HS-5 (cell line): ENCODE data around the gene C5orf15.
"Not testable (repeated sequence)": the region's sequence is repeated elsewhere in the genome, so short reads cannot be mapped to it uniquely, and the experiment has no call there.

Experiments
- DNase-seq: peaks from one replicate; pipeline ENCODE4 v3.0.0-alpha.2; 2012; ENCODE audit warnings: low read depth

Gene C5orf15

DNA sequence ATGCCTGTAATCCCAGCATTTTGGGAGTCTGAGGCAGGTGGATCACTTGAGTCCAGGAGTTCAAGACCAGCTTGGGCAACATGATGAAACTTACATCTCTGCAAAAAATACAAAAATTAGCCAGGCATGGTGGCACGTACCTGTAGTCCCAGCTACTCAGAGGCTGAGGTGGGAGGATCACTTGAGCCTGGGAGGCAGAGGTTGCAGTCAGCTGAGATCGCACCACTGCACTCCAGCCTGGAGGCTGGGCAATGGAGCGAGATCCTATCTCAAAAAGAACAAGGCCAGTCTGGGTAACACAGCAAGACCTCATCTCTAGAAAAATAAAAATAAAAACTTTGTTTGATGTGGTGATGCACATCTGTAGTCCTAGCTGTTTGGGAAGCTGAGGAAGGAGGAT lies 30.8 kb downstream of the C5orf15 start:
- DNase-seq = not testable (repeated sequence)

DNA sequence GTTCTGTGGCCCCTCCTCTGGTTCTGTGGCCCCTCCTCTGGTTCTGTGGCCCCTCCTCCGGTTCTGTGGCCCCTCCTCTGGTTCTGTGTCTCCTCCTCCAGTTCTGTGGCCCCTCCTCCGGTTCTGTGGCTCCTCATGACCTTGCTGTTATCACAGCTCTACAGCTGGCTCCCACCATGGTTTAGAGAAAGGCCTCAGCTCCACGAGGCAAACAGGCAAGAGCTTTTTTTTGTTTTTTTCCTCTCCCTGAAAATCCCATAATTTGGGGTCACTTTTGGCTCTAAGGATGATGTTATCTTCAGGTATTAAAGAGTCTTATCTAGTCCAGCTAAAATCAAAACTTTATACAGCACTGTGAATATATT lies 31.8 kb downstream of the C5orf15 start:
- DNase-seq = no peak

DNA sequence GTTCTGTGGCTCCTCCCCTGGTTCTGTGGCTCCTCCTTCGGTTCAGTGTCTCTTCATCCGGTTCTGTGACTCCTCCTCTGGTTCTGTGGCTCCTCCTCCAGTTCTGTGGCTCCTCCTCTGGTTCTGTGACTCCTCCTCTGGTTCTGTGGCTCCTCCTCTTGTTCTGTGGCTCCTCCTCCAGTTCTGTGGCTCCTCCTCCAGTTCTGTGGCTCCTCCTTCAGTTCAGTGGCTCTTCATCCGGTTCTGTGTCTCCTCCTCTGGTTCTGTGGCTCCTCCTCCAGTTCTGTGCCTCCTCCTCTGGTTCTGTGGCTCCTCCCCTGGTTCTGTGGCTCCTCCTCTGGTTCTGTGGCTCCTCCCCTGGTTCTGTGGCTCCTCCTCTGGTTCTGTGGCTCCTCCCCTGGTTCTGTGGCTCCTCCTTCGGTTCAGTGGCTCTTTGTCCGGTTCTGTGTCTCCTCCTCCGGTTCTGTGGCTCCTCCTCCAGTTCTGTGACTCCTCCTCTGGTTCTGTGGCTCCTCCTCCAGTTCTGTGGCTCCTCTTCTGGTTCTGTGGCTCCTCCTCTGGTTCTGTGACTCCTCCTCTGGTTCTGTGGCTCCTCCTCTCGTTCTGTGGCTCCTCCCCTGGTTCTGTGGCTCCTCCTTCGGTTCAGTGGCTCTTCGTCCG lies 32.3 kb downstream of the C5orf15 start:
- DNase-seq = not testable (repeated sequence)

DNA sequence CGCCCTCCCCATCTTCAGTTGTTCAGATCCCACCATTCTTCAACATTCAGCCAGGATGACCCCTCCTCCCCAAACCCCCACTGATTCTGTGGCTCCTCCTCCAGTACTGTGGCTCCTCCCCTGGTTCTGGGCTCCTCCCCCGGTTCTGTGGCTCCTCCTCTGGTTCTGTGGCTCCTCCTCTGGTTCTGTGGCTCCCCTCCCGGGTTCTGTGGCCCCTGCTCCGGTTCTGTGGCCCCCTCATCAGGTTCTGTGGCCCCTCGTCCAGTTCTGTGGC lies 32.8 kb downstream of the C5orf15 start:
- no peak for DNase-seq

DNA sequence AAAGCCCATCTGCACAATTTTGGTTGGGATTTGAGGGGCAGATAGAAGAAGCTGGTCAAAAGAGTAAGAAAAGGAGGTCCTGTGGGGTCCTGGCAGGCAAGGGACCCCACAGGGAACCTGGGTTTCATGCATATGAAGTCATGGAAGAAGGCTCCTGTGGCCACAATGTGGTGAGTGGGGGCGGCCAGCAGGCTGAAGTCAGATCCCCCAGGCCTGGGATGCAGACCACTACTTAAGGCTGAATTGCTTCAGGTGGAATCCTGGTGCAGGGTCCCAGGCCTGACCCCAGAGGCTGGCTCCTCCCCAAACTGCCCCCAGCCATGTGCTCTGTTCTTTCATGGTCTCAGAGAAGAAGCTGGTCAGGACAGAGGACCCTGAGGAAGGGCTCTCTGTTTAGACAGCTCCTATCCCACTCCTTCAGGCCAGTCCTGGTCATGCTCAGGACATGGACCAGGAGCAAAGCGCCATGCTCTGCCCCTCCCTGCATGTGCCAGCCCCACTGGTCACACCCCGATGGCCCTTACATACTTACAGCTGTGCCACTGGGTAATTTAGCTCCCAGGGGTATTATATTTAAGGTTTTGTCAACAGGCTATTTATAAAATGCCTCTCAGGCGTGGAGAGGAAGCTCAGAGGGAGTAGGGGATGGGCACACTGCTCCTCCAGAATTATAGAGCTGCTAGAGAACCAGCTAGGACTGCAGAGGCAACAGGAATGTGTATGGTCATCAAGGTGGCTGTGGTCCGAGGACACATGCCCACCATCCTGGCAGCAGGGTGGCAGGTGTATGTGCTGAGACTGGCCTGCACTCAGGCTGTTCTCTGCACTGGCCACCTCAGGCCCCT lies 33.4 kb downstream of the C5orf15 start:
- no peak for DNase-seq

DNA sequence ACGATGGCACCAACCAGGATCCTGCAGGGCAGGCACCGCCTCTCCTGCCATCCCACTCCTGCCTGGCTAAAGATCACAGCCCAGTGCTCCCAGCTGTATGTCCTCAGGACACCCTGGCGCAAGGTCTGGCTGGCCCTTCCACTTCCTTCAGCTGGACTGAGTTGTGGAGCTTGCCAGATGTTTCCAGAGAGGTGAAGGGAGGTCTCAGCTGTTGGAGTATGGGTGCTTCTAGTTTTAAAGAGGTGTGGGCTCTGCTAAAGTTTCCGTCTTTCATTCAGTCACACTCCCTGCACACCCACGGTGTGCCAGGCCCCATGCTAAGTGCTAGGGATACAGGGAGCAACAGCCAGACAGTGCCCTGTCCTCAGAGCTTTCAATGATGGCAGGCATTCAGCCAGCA lies 34.1 kb downstream of the C5orf15 start:
- DNase-seq = no peak

DNA sequence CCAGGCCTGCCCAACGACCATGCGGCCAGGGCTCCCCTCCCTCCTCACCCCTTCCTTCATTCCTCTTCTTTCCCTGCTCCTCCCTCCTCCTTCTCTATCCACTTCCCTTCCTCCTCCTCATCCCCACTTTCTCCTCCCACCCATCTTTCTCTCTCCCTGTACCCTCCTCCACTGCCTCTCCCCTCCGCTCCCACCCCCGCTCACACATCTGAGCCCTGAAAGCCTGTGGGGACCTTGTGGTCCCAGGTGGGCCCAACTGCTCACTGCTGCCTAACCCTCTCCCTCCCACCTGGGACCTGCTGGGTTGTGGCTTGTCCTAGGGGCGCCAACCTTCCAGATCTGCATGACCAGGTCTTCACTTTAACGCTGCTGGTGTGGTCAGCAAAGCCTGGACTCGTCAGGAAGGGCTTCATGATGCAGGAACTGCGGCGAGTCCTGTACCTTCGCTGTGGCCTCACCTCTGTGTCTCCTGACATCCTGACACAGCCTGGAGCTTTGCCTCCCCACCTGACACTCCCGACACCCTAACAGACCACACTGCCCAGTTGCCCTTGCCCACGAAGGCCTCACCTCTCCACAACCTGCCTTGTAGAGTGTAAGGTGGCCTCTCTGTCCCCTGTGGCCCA lies 34.6 kb downstream of the C5orf15 start:
- no peak for DNase-seq

DNA sequence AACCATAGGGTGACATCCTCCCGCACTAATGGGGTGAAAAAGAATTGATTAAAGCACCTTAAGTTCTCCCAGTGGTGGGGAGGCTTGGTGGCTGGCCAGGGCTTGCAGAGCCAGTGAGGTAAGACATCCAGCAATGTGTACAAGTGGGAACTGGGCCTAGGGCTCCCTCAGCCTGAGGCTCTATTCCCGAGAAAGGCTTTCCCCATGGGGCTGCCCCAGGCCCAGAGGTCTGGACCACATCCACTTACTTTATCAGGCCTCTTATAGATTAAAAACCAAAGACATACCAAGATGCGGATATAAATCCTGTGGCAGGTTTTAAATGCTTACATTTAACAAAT lies 35.3 kb downstream of the C5orf15 start:
- no peak for DNase-seq

DNA sequence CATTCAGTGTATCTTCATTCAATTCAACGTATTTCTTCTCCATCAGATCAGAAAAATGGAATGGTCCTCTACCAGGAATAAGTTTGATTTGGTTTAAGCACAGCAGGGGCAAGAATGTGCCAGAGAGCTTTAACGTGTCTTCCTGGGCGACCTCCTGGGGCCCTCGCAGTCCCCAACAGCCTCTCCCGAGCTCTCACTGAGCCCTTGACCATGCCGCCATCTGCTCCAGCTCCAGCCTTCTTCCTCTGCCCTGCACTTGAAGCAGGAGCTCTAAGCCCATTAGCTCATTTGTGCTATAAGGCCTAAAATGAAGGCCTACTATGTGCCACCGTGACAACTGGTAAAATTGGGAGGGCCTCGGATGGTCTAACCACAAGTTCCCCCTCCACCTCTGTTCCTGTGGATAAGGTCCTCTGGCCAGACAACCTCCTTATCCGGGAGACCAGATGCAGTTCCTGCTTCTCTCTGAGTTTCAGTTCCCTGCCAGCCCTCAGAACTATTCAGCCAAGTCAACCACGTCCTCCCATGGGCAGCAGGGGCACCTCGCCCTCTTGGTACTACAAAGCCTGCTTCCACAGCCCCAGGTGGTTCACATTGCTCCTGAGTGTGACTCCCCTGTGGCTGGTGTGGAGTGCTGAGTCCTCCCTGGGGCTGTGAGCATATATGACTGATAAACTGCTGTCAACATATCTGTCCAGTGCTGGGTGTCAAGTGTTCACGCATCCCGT lies 35.8 kb downstream of the C5orf15 start:
- no peak for DNase-seq

DNA sequence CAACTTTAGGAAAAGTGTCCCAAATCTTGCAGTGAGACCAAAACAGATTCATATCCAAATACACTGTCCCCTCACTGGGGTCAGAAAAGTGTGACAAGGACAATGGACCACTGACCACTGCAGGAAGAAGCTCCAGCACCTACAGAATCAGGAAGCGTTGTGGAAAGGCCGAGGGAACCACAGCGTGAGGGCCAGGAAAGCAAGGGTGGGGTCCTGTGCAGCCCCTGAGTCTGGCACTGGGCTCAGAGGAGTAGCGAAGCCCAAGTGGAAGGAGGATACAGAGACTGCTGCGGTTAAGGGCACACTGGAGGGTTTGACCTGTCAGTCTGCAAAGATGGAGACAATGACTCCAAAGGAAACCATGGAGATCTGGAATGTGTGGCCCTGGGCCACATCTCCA lies 36.9 kb downstream of the C5orf15 start:
- no peak for DNase-seq

DNA sequence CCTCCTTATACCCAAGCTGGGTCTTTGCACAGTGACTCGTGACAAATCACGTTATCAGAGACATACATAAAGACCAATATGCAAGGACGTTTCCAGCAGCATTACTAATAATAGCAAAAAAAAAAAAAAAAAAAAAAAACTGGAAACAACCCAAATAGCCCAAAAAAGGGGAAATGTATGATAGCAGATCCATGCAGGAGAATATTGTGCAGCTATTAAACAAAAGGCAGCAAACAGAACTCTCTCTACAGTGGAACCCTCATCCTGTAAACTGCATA lies 37.7 kb downstream of the C5orf15 start:
- DNase-seq = no peak

DNA sequence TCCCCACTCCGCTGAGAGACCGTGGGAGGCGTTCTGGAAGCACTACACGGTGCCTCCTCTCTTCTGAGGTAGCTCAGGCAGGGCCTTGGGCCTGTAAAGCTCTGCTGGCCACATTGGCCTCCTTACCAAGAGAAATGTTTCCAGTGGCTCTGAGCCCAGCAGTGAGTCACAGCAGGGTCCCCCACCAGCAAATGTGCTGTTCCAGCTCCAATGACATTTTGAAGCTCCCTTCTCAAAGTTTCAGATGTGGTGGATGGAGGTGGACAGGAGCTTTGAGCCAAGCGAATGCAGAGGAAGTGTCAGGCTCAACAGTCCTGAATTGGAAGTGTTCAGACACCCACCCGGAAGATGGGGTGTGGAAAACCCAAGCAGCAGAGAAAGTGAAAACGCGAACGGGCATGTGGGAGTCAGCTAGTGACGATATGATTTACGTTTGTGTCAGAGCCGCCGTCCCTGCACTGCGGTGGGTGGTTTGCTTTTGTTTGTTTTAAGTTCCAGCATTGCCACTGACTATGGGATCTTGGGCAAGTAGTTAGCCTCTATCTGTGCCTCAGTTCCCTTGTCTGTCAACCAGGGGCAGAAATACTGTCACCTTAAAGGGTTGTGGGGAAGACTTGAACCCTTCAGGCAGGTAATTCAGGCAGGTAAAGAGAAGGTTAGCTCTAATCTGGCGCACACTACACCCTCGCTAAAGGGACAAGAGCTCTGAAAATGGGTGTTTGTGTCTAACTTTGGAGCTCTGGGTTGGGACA lies 38.2 kb downstream of the C5orf15 start:
- no peak for DNase-seq

DNA sequence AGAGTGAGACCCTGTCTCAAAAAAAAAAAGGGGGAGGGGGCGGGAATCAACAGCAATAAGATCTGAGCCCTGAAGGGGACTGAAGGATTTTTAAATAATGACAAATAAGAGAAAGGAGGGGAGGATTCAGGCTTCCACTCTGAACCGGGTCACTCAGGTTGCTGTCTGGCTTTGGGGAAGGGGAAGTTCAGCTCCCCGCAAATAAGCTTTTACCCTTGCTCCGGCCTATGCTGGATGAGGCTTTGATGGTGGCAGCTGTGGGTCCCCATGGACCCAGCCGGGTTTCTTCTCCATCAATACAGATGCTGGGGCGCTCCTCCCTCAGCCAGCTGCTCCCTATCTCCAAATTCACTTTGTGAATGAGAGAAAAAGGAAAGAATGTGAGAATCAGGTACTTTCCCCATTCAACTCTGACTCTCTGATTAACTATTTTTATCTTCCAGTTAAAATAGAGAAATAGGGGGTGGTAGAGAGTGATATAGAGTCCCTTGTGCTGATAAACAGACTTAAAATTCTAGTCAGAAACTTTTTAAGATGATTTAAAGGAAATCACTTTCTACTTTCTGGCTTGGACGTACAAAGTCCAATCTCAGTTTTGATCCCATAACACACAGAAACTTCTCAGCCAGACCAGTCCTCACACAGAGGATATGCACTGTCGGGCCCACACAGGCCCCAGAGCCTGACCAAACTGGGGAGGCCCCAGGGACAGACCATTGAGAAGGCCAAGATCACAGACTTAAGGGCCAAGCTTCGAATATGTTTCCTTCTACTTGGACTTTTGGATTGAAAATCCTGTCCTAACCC lies 39.6 kb downstream of the C5orf15 start:
- DNase-seq = no peak

DNA sequence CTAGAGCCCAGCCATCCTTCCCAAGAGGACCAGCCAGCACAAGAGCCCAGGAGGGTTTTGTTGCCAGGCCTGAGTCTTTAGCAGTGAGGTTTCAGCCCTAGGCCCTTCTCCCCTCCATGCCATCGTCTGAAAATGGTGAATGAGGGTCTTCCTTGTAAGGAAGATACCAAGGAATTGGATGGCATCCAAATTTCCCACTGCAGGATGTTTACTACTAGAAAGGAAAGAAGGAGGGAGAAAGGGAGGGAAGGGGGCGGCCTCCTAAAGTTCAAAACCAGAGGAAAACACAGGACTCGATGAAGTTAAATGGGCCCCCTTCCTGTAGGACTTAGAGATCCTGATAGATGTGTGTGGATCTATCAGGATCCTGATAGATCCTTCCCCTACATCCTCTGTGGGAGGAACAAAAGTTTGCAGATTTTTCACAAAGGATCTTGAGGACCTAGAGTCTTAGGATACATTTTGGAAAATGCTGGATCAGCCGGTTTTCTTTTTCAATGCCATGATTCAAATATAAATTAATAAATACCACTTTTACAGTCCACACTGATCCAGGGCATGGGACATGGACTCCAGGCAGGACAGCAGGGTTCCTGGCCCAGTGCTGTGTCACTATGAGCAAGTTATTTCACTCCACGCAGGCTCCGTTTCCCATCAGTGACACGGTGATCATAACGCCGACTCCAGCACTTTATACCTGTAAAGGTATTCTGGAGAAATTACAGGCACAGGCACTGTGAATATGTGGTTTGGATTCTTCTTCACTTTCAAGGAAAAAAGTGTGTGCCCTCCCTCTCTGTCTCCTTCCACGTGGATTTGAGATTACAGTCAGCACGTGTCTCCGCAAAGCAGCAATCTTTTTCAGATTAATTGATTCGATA lies 40.9 kb downstream of the C5orf15 start:
- DNase-seq = no peak

DNA sequence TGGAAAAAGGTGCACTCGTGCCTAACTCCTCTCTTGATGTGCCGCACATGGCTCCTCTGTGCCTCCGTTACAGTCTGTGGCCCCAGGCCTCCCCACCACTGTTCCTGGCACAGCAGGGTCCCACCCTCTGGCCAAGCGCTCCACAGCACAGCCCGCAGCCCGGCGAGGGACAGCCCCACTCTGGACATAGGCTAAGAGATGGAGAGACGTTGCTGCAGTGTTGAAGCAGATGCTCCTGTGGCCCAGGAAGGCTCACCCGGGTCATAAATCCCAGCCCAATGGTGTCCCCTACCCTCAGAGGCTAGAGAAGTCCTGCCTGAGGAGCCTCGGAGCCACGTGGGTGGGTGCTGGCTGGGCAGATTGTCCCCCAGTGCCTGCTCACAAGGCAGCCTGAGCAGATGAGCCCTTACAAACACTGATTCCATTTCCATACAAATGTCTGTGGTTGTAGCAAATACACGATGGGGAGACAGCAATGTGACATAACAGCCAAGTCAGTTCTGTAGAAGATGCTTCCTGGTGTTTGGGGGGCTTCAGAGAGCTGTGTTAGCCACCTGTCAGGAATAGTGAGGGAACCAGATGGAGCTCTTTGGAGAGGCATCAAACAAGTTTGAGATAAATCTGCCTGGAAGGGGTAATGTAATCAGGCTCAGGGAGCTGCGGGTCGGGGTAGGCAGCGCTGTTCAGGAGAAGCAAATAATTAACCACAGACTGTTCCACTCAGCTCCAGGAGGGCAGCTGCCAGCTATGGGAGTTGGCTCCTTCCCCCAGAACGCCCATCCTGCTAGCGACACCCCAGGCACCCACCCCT lies 41.7 kb downstream of the C5orf15 start:
- no peak for DNase-seq

DNA sequence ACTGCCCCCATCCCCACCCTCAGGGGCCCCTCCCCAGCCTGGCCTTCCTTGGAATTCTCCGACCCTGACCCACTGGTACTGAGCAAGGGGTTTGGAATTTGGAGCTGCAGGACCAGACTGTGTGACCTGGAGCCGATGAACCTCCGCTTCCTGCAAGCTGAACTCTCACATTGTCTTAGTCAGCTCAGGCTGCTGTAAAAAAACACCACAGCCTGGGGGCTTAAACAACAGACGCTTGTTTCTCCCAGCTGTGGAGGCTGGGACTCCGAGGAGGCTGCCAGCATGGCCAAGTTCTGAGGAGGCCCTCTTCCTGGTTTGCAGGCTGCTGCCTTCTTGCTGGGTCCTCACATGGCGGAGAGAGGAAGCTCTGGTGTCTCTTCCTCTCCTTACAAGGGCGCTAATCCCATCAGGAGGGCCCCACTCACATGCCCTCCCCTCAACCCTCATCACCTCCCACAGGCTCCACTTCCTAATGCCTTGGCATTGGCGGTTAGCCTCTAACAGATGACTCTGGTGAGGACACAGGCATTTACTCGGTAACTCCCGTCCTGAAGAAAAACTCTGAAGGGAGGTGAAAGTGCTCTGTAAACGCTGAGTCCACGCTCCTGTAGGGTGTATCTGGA lies 42.4 kb downstream of the C5orf15 start:
- no peak for DNase-seq

DNA sequence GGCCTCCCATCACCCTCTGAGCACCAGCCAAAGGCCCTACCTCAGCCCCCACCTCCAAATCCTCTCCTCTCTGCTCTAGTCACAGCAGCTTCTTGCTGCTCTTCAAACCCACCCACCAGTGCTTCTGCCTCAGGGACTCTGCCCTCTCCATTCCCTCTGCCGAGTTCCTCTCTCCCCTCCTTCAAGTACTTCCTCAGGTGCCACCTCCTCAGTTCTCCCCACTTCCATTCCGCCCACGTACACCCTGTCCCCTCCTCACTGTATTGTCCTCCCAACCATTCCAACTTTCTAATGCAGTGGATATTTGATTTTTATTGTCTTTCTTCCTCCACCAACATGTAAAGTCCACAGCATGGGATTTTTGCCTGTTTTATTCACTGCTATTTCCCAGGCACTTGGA lies 43.2 kb downstream of the C5orf15 start:
- DNase-seq = no peak

DNA sequence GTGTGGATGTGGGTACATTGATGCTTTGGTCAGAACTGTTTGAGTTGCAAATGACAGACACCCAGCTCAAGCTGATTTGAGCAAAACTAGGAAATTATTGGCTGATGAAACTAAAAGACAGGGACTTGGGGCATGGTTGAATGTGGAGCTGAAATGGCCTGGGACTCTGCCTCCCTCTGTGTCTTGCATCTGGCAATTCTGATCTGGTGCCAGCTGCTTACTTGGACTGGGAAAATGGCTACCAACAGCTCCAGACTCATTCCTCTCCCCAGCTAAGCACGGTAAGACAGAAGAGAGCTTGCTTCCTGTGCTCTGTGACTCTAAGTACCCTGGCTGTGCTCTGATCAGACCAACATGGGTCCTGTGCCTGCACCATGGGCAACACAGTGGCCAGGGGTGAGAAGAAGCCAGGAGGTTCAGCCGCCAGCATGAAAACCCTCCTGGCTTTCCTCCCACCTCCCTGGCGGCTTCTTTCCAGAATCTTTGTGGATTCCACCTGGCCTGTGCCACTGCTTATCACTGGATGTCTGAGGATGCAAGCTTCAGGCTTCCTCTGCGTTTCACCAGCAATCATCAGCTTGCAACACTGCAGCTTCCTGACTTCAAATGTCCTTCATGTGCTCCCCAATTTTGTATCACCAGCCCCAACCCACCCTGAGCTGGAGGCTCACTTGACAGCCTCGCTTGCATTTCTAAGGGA lies 44.1 kb downstream of the C5orf15 start:
- no peak for DNase-seq

DNA sequence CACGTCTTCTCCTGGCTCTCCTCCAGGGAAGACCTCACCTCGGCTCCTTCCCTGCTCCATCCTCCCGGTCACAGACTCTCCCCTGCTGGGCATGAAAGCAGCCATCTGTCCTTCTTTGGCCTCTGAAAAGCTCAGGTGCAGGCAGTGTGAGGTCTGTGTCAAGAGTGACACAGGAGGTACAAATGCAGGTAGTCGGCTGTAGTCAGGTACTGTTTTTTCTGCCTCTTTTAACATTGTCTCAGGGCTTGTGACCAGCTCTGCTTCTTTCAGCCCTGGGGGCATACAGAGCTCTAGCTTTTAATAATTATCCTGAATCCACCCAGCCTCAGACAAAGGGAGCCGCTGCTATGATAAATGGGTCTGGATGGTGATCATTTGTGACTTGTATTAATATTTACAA lies 46.4 kb downstream of the C5orf15 start:
- DNase-seq = no peak
